HepG2 (cell line): ENCODE measurements around the gene P3H4. TPM values are rescaled to one million over a fixed set of nuclear protein-coding genes. Genes with fewer than 3 reads are reported as not detected.

Experiments used
- ARID3A ChIP-seq: IDR thresholded peaks from 2 replicates; pipeline ENCODE4 v1.6.1; 2012; ENCODE audit warnings: low read depth, low read length, improper control_type of control experiment
- ETV5 ChIP-seq: IDR thresholded peaks from 2 replicates; pipeline ENCODE4 v1.6.1; 2018; ENCODE audit warnings: missing biosample characterization, missing genetic modification reagents, inconsistent platforms, borderline replicate concordance
- FLYWCH1 ChIP-seq: sonication (generic); formaldehyde crosslinking; IDR thresholded peaks from 2 replicates; pipeline ENCODE4 v1.8.1; 2023; ENCODE audit warnings: mild to moderate bottlenecking, missing genetic modification reagents
- HNRNPUL1 ChIP-seq: fragments of 200-400 bp; formaldehyde crosslinking; IDR thresholded peaks from 2 replicates; pipeline ENCODE4 v1.6.1; 2017; ENCODE audit warnings: low read depth, mild to moderate bottlenecking, low read length, moderate library complexity
- HOXA9 ChIP-seq: sonication (generic); formaldehyde crosslinking; IDR thresholded peaks from 2 replicates; pipeline ENCODE4 v1.8.1; 2022; ENCODE audit warnings: missing genetic modification reagents, mild to moderate bottlenecking, moderate library complexity, borderline replicate concordance
- KLF16 ChIP-seq, 2 experiments: sonication (generic) in 1 of 2; formaldehyde crosslinking in 1 of 2; IDR thresholded peaks; 2 replicates each; pipeline versions ENCODE4 v1.6.1 to v1.8.0; 2016 to 2023; ENCODE audit warnings: missing genetic modification reagents in 2 of 2, missing compliant biosample characterization in 1 of 2
- MED1 ChIP-seq: sonication (generic); formaldehyde crosslinking; IDR thresholded peaks from 2 replicates; pipeline ENCODE4 v1.4.0; 2020; ENCODE audit warnings: missing genetic modification reagents
- MXI1 ChIP-seq: IDR thresholded peaks from 3 replicates; pipeline ENCODE4 v1.6.1; 2012; ENCODE audit warnings: low read depth, low read length, inconsistent platforms, borderline replicate concordance
- PPARG ChIP-seq: conservative IDR thresholded peaks from 2 replicates; pipeline ENCODE4 v1.6.1; 2016; ENCODE audit warnings: missing biosample characterization, missing genetic modification reagents
- REL ChIP-seq: sonication (generic); formaldehyde crosslinking; conservative IDR thresholded peaks from 2 replicates; pipeline ENCODE4 v1.8.0; 2022; ENCODE audit warnings: mild to moderate bottlenecking, missing genetic modification reagents, moderate library complexity
- RFX5 ChIP-seq: IDR thresholded peaks from 2 replicates; pipeline ENCODE4 v1.6.1; 2011; ENCODE audit warnings: low read depth, low read length, improper control_type of control experiment
- SCMH1 ChIP-seq: sonication (generic); formaldehyde crosslinking; IDR thresholded peaks from 2 replicates; pipeline ENCODE4 v1.9.0; 2021; ENCODE audit warnings: missing genetic modification reagents, mild to moderate bottlenecking, borderline replicate concordance
- SKIL ChIP-seq: sonication (generic); formaldehyde crosslinking; IDR thresholded peaks from 2 replicates; pipeline ENCODE4 v1.8.0; 2022; ENCODE audit warnings: missing genetic modification reagents, mild to moderate bottlenecking, moderate library complexity, borderline replicate concordance
- U2AF1 ChIP-seq: fragments of 200-400 bp; formaldehyde crosslinking; optimal IDR thresholded peaks from 2 replicates; pipeline ENCODE3; 2017; ENCODE audit warnings: mild to moderate bottlenecking, low read depth, low read length
- ZBTB39 ChIP-seq: sonication (generic); formaldehyde crosslinking; IDR thresholded peaks from 2 replicates; pipeline ENCODE4 v1.5.0; 2020; ENCODE audit warnings: missing genetic modification reagents
- ZNF251 ChIP-seq: sonication (generic); formaldehyde crosslinking; IDR thresholded peaks from 2 replicates; pipeline ENCODE4 v1.9.0; 2021; ENCODE audit warnings: mild to moderate bottlenecking, missing genetic modification reagents
- ZNF30 ChIP-seq: sonication (generic); formaldehyde crosslinking; IDR thresholded peaks from 2 replicates; pipeline ENCODE4 v1.5.0; 2020; ENCODE audit warnings: mild to moderate bottlenecking, missing genetic modification reagents
- ZNF589 ChIP-seq: sonication (generic); formaldehyde crosslinking; conservative IDR thresholded peaks from 2 replicates; pipeline ENCODE4 v1.8.0; 2022; ENCODE audit warnings: mild to moderate bottlenecking, moderate library complexity, missing genetic modification reagents
- polyA plus RNA-seq, 8 experiments: library from polyadenylated mRNA; depleted of rRNA in 3 of 8; stranded (reverse) in 7 of 8; unstranded in 1 of 8; fragments of >200 nt; fragmentation: Illumina TruSeq in 4 of 8; extraction: Trizol in 4 of 8; gene quantifications; 2 replicates each; pipeline versions ENCODE4 v1.2.1 to v1.2.3, GENCODE V29; 2011 to 2016; ENCODE audit warnings: low read depth in 4 of 8, missing spikeins in 1 of 8, mixed read lengths in 1 of 8; ENCODE audit not compliant: insufficient read depth in 1 of 8
- total RNA-seq, 5 experiments: library from RNA; depleted of rRNA; stranded (reverse); fragments of >200 nt; fragmentation: Illumina TruSeq; extraction: Trizol; gene quantifications; 2 replicates each; pipeline ENCODE4 v1.2.3, GENCODE V29; 2016; ENCODE audit warnings: low read depth in 1 of 5

P3H4 gene
- total and polyA plus RNA-seq, 2 of the 13 experiments (the other 11 are each of a cell fraction or from before 2014, with no cell fraction given) = 37.1 to 50.6 TPM

DNA sequence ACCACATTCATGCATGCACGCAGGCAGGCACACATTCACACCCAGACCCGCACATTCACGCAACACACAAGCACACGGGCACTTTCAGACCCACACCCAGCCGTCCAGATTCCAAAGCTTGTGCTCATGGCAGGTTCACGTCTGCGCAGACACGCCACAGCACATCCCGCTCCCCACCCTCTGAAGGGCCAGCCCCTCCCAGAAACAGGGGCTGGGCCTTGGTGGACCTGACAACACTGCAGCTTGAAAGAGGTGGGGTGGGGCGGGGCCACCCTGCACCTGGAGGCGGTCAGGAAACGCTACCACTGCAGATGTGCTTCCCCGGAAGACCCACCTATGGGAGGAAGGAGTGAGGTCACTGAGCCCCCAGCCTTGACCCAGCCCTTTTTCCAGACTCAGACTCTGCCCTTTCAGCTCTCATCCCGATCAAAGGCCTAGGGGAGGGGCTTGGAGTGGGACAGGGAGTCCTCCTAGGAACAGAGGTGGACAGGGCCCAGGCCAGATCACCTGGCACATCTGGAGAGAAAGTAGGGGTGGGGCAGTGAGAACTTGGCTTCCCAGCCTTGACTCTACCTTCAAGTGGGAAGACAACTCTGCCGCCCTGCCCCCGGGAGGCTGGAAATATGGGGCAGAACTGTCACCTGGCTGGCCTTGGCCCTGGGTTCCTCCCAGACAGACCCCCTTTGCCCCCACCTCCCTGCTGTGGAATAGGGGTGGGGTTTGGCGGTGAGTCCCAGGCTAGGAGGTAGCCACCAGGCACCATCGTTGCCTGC is 11.0 kb downstream of the P3H4 start (continued):
- TF ChIP-seq ZBTB39 (CRISPR knock-in tag) = no peak
- 0 out of 2 replicates have a peak, but pooled peaks have one; percentile 47 for TF ChIP-seq ZNF589 (CRISPR knock-in tag)
- peak; percentile 33; the same call in 1 of the 2 replicates for TF ChIP-seq SKIL (CRISPR knock-in tag)
- TF ChIP-seq RFX5 = no peak
- TF ChIP-seq HOXA9 (CRISPR knock-in tag) = no peak
- TF ChIP-seq PPARG (CRISPR knock-in tag) = no peak
- peak; percentile 36; the same call in 1 of the 2 replicates for TF ChIP-seq MED1 (CRISPR knock-in tag)
- no peak for TF ChIP-seq U2AF1
- TF ChIP-seq SCMH1 (CRISPR knock-in tag) = no peak
- TF ChIP-seq KLF16 (CRISPR knock-in tag; IDR thresholded peaks at IDR 0.05) = no peak
- no peak for TF ChIP-seq FLYWCH1
- no peak for TF ChIP-seq ZNF30 (CRISPR knock-in tag)
- TF ChIP-seq ETV5 (CRISPR knock-in tag) = no peak; the same call in 1 of the 2 replicates
- TF ChIP-seq HNRNPUL1 = no peak
- TF ChIP-seq ARID3A = no peak
- TF ChIP-seq MXI1 = peak; percentile 47; the same call in 1 of the 3 replicates
- no peak for TF ChIP-seq ZNF251
- peak; percentile 50; the same call in 1 of the 2 replicates for TF ChIP-seq REL
